Trophoblast cell (in vitro differentiated cells and primary cell): ENCODE results near the gene RTN4R.

ENCODE experiments used
- DNase-seq, 2 donors: peaks; one replicate each; pipeline ENCODE4 v3.0.0-alpha.2; 2016
- H2AFZ ChIP-seq: 2 replicates; pipeline ENCODE4 v1.6.1; 2013; ENCODE audit warnings: low read length, moderate library complexity, mild to moderate bottlenecking; ENCODE audit not compliant: insufficient read depth, poor library complexity
- H2AK5ac ChIP-seq: 2 replicates; pipeline ENCODE4 v1.6.1; 2013; ENCODE audit warnings: mild to moderate bottlenecking, low read length
- H2BK120ac ChIP-seq: 2 replicates; pipeline ENCODE4 v1.6.1; 2013; ENCODE audit warnings: low read length, mild to moderate bottlenecking, moderate library complexity; ENCODE audit not compliant: insufficient read depth, poor library complexity
- H2BK12ac ChIP-seq: 2 replicates; pipeline ENCODE4 v1.6.1; 2013; ENCODE audit warnings: mild to moderate bottlenecking, low read length, moderate library complexity
- H2BK5ac ChIP-seq: 2 replicates; pipeline ENCODE4 v1.6.1; 2013; ENCODE audit warnings: low read length, low read depth, moderate library complexity, mild to moderate bottlenecking; ENCODE audit not compliant: poor library complexity
- H3K14ac ChIP-seq: 2 replicates; pipeline ENCODE4 v1.6.1; 2013; ENCODE audit warnings: mild to moderate bottlenecking, low read length
- H3K18ac ChIP-seq: 2 replicates; pipeline ENCODE4 v1.6.1; 2013; ENCODE audit warnings: mild to moderate bottlenecking, low read length
- H3K23ac ChIP-seq: 2 replicates; pipeline ENCODE4 v1.6.1; 2013; ENCODE audit warnings: low read length
- H3K27ac ChIP-seq: 2 replicates; pipeline ENCODE4 v1.5.1; 2013; ENCODE audit warnings: low read depth, mild to moderate bottlenecking, inconsistent platforms, low read length, moderate library complexity
- H3K27me3 ChIP-seq: 2 replicates; pipeline ENCODE4 v1.6.1; 2013; ENCODE audit warnings: inconsistent platforms, mild to moderate bottlenecking, low read length, moderate library complexity; ENCODE audit not compliant: insufficient read depth
- H3K36me3 ChIP-seq, 2 experiments: 1 replicate in 1 of 2; 2 replicates in 1 of 2; pipeline ENCODE4 v1.6.1; 2013; ENCODE audit warnings: low read length in 2 of 2, mild to moderate bottlenecking in 2 of 2, moderate library complexity in 1 of 2; ENCODE audit not compliant: insufficient read depth in 2 of 2, control insufficient read depth in 1 of 2
- H3K4ac ChIP-seq: 2 replicates; pipeline ENCODE4 v1.6.1; 2013; ENCODE audit warnings: low read depth, mild to moderate bottlenecking, low read length, moderate library complexity
- H3K4me1 ChIP-seq, 2 experiments: 1 replicate in 1 of 2; 2 replicates in 1 of 2; pipeline ENCODE4 v1.6.1; 2013; ENCODE audit warnings: low read length in 2 of 2, mild to moderate bottlenecking in 2 of 2, moderate library complexity in 1 of 2; ENCODE audit not compliant: insufficient read depth in 2 of 2, control insufficient read depth in 1 of 2
- H3K4me2 ChIP-seq: 2 replicates; pipeline ENCODE4 v1.6.1; 2013; ENCODE audit warnings: inconsistent platforms, mild to moderate bottlenecking, low read length, moderate library complexity
- H3K4me3 ChIP-seq: 2 replicates; pipeline ENCODE4 v1.5.1; 2013; ENCODE audit warnings: mild to moderate bottlenecking, low read depth, low read length, inconsistent platforms
- H3K79me1 ChIP-seq: one replicate; pipeline ENCODE4 v1.6.1; 2013; ENCODE audit warnings: low read length
- H3K79me2 ChIP-seq: 2 replicates; pipeline ENCODE4 v1.6.1; 2013; ENCODE audit warnings: low read length, mild to moderate bottlenecking; ENCODE audit not compliant: control insufficient read depth, insufficient read depth, poor library complexity
- H3K9ac ChIP-seq: 2 replicates; pipeline ENCODE4 v1.6.1; 2013; ENCODE audit warnings: mild to moderate bottlenecking, low read length
- H3K9me3 ChIP-seq: 2 replicates; pipeline ENCODE4 v1.6.1; 2013; ENCODE audit warnings: low read depth, mild to moderate bottlenecking, control low read depth, inconsistent platforms, low read length; ENCODE audit not compliant: insufficient read depth
- H4K12ac ChIP-seq: 2 replicates; pipeline ENCODE4 v1.6.1; 2013; ENCODE audit warnings: low read depth, mild to moderate bottlenecking, low read length, moderate library complexity
- H4K8ac ChIP-seq: 2 replicates; pipeline ENCODE4 v1.6.1; 2013; ENCODE audit warnings: low read depth, mild to moderate bottlenecking, low read length, moderate library complexity
- H4K91ac ChIP-seq: one replicate; pipeline ENCODE4 v1.6.1; 2013; ENCODE audit warnings: low read depth, mild to moderate bottlenecking, low read length, moderate library complexity
- WGBS: extraction: QIAGEN DNeasy Blood & Tissue Kit; methylation state at CpG from one replicate; pipeline ENCODE4 v1.1.7; 2013; ENCODE audit warnings: missing lambda C conversion rate; ENCODE audit not compliant: insufficient read length, insufficient coverage; ENCODE audit errors: extremely low coverage; 5-methylcytosine and 5-hydroxymethylcytosine counted together

The RTN4R gene

GRCh38 chr22:20216863-20217499, 51.1 kb downstream of the RTN4R start:
- Histone ChIP-seq H4K91ac (no peak overlapping the region), H3K27ac (no peak overlapping the region), H3K23ac (no peak overlapping the region), H3K14ac (no peak overlapping the region), H3K27me3 (no peaks in the 10 kb centered on the region), H2BK12ac (no peak overlapping the region), H3K4me2 (no peak overlapping the region), H3K4ac (no peak overlapping the region), H2AFZ (no peak overlapping the region), H3K4me3 (no peak overlapping the region), H4K8ac (no peak overlapping the region), H2BK5ac (no peak overlapping the region), H3K18ac (no peak overlapping the region), H2AK5ac (no peak overlapping the region), H3K4me1 (peaks cover 0 to 2% of the 10 kb centered on the region in 2 experiments), H3K79me2 (no peaks in the 10 kb centered on the region), H4K12ac (no peak overlapping the region), H3K9me3 (peaks cover 12% of the 10 kb centered on the region), H3K36me3 (no peaks in the 10 kb centered on the region), H2BK120ac (no peak overlapping the region), H3K79me1 (no peaks in the 10 kb centered on the region), H3K9ac (no peak overlapping the region)
- peak in 1 of 2 donors; percentile 9 for DNase-seq
- no CpG with 5 or more reads among the region's 12 CpGs for WGBS

- H2BK5ac ChIP-seq: no peak overlapping the region
- DNase-seq: no peak
- H3K4me3 ChIP-seq: no peak overlapping the region
- H3K18ac ChIP-seq: no peak overlapping the region
- no peaks in the 10 kb centered on the region for H3K36me3 ChIP-seq
- no peaks in the 10 kb centered on the region for H3K27me3 ChIP-seq
- no peak overlapping the region for H2BK120ac ChIP-seq
- no peak overlapping the region for H2AFZ ChIP-seq
- no peak overlapping the region for H2BK12ac ChIP-seq
- no peak overlapping the region for H3K4ac ChIP-seq
- H3K79me2 ChIP-seq: no peaks in the 10 kb centered on the region
- peaks cover 0 to 2% of the 10 kb centered on the region in 2 experiments for H3K4me1 ChIP-seq
- H4K8ac ChIP-seq: no peak overlapping the region
- H3K23ac ChIP-seq: no peak overlapping the region
- no peak overlapping the region for H3K14ac ChIP-seq
- H3K27ac ChIP-seq: no peak overlapping the region
- no peak overlapping the region for H3K9ac ChIP-seq
- no CpG with 5 or more reads among the region's 4 CpGs for WGBS
- H4K12ac ChIP-seq: no peak overlapping the region
- H3K4me2 ChIP-seq: no peak overlapping the region
- H3K79me1 ChIP-seq: no peaks in the 10 kb centered on the region
- H3K9me3 ChIP-seq: peaks cover 12% of the 10 kb centered on the region
- no peak overlapping the region for H4K91ac ChIP-seq
- no peak overlapping the region for H2AK5ac ChIP-seq
These were observed 52.4 kb downstream of the RTN4R start for GRCh38 chr22:20215742-20216141.

GRCh38 chr22:20214853-20215252, 53.3 kb downstream of the RTN4R start:
- no peak for DNase-seq
- H3K4me3 ChIP-seq: no peak overlapping the region

GRCh38 chr22:20213833-20214708, 54.0 kb downstream of the RTN4R start:
- DNase-seq: no peak
- H3K4me3 ChIP-seq: no peak overlapping the region
- WGBS: no CpG with 5 or more reads among the region's 33 CpGs

More at GRCh38 chr22:20214853-20215252, 53.3 kb downstream of the RTN4R start:
- H3K18ac ChIP-seq: no peak overlapping the region
- no peak overlapping the region for H3K23ac ChIP-seq
- H3K27ac ChIP-seq: no peak overlapping the region
- no peaks in the 10 kb centered on the region for H3K79me2 ChIP-seq
- WGBS: no CpG with 5 or more reads among the region's 7 CpGs
- no peak overlapping the region for H2AFZ ChIP-seq
- peaks cover 8% of the 10 kb centered on the region for H3K9me3 ChIP-seq
- H2BK5ac ChIP-seq: no peak overlapping the region
- no peak overlapping the region for H2BK120ac ChIP-seq
- no peak overlapping the region for H4K91ac ChIP-seq
- no peak overlapping the region for H3K4me2 ChIP-seq
- H3K9ac ChIP-seq: no peak overlapping the region
- H3K4ac ChIP-seq: no peak overlapping the region
- peaks cover 0 to 2% of the 10 kb centered on the region in 2 experiments for H3K4me1 ChIP-seq
- no peaks in the 10 kb centered on the region for H3K36me3 ChIP-seq
- H4K8ac ChIP-seq: no peak overlapping the region
- H4K12ac ChIP-seq: no peak overlapping the region
- no peaks in the 10 kb centered on the region for H3K79me1 ChIP-seq
- no peak overlapping the region for H3K14ac ChIP-seq
- H3K27me3 ChIP-seq: no peaks in the 10 kb centered on the region
- H2AK5ac ChIP-seq: no peak overlapping the region
- H2BK12ac ChIP-seq: no peak overlapping the region

More at GRCh38 chr22:20213833-20214708, 54.0 kb downstream of the RTN4R start:
- no peak overlapping the region for H3K27ac ChIP-seq
- no peak overlapping the region for H2BK5ac ChIP-seq
- no peaks in the 10 kb centered on the region for H3K79me2 ChIP-seq
- H3K36me3 ChIP-seq: no peaks in the 10 kb centered on the region
- H3K9me3 ChIP-seq: peaks cover 2% of the 10 kb centered on the region
- no peak overlapping the region for H3K23ac ChIP-seq
- no peak overlapping the region for H4K12ac ChIP-seq
- H3K4me1 ChIP-seq: peaks cover 0 to 2% of the 10 kb centered on the region in 2 experiments
- H3K4me2 ChIP-seq: no peak overlapping the region
- H4K8ac ChIP-seq: no peak overlapping the region
- H3K14ac ChIP-seq: no peak overlapping the region
- no peak overlapping the region for H4K91ac ChIP-seq
- H3K27me3 ChIP-seq: no peaks in the 10 kb centered on the region
- H2AK5ac ChIP-seq: no peak overlapping the region
- H3K4ac ChIP-seq: no peak overlapping the region
- no peak overlapping the region for H2BK120ac ChIP-seq
- no peak overlapping the region for H3K9ac ChIP-seq
- H2BK12ac ChIP-seq: no peak overlapping the region
- H3K18ac ChIP-seq: no peak overlapping the region
- H3K79me1 ChIP-seq: no peaks in the 10 kb centered on the region
- H2AFZ ChIP-seq: no peak overlapping the region
